ENCODE data around the gene CDH22.

CDH22 gene

GRCh38 chr20:46246559-46246958, 61.7 kb downstream of the CDH22 start:
- in situ Hi-C loops (cut with HindIII; ENCODE audit: low pct_unique_long_range_greater_than_20kb, low sequenced_read_pairs), result no loop called here
- TF ChIP-seq JUND (IDR thresholded peaks at IDR 0.05; ENCODE audit: low read depth), result no peak
- no peak for DNase-seq (ENCODE audit: low read depth in 1 of 2, low spot score in 1 of 2)

GRCh38 chr20:46243707-46244628, 64.3 kb downstream of the CDH22 start:
- DNase-seq (ENCODE audit: low read depth in 1 of 2, low spot score in 1 of 2), result no peak
- no peak for TF ChIP-seq JUND (IDR thresholded peaks at IDR 0.05; ENCODE audit: low read depth)
- in situ Hi-C loops (cut with HindIII; ENCODE audit: low pct_unique_long_range_greater_than_20kb, low sequenced_read_pairs), result no loop called here

- TF ChIP-seq JUND (IDR thresholded peaks at IDR 0.05; ENCODE audit: low read depth), result no peak
- no peak for DNase-seq (ENCODE audit: low read depth in 1 of 2, low spot score in 1 of 2)
- in situ Hi-C loops (cut with HindIII; ENCODE audit: low pct_unique_long_range_greater_than_20kb, low sequenced_read_pairs), result no loop called here
Measured at GRCh38 chr20:46242390-46242789, 65.9 kb downstream of the CDH22 start.

GRCh38 chr20:46240881-46241280, 67.4 kb downstream of the CDH22 start:
- in situ Hi-C loops (cut with HindIII; ENCODE audit: low pct_unique_long_range_greater_than_20kb, low sequenced_read_pairs), result no loop called here

GRCh38 chr20:46240065-46240464, 68.2 kb downstream of the CDH22 start:
- DNase-seq (ENCODE audit: low read depth in 1 of 2, low spot score in 1 of 2), result no peak
- TF ChIP-seq JUND (IDR thresholded peaks at IDR 0.05; ENCODE audit: low read depth), result no peak
- in situ Hi-C loops (cut with HindIII; ENCODE audit: low pct_unique_long_range_greater_than_20kb, low sequenced_read_pairs), result no loop called here

More at GRCh38 chr20:46240881-46241280, 67.4 kb downstream of the CDH22 start:
- DNase-seq (ENCODE audit: low read depth in 1 of 2, low spot score in 1 of 2), result no peak
- no peak for TF ChIP-seq JUND (IDR thresholded peaks at IDR 0.05; ENCODE audit: low read depth)

GRCh38 chr20:46237736-46238135, 70.6 kb downstream of the CDH22 start:
- no peak for TF ChIP-seq JUND (IDR thresholded peaks at IDR 0.05; ENCODE audit: low read depth)
- in situ Hi-C loops (cut with HindIII; ENCODE audit: low pct_unique_long_range_greater_than_20kb, low sequenced_read_pairs), result no loop called here
- DNase-seq (ENCODE audit: low read depth in 1 of 2, low spot score in 1 of 2), result no peak

GRCh38 chr20:46237227-46237626, 71.1 kb downstream of the CDH22 start:
- in situ Hi-C loops (cut with HindIII; ENCODE audit: low pct_unique_long_range_greater_than_20kb, low sequenced_read_pairs), result no loop called here
- no peak for DNase-seq (ENCODE audit: low read depth in 1 of 2, low spot score in 1 of 2)
- TF ChIP-seq JUND (IDR thresholded peaks at IDR 0.05; ENCODE audit: low read depth), result no peak

GRCh38 chr20:46235077-46235476, 73.2 kb downstream of the CDH22 start:
- TF ChIP-seq JUND (IDR thresholded peaks at IDR 0.05; ENCODE audit: low read depth), result no peak
- DNase-seq (ENCODE audit: low read depth in 1 of 2, low spot score in 1 of 2), result no peak
- in situ Hi-C loops (cut with HindIII; ENCODE audit: low pct_unique_long_range_greater_than_20kb, low sequenced_read_pairs), result no loop called here

GRCh38 chr20:46233701-46234100, 74.6 kb downstream of the CDH22 start:
- in situ Hi-C loops (cut with HindIII; ENCODE audit: low pct_unique_long_range_greater_than_20kb, low sequenced_read_pairs), result no loop called here
- no peak for TF ChIP-seq JUND (IDR thresholded peaks at IDR 0.05; ENCODE audit: low read depth)
- DNase-seq (ENCODE audit: low read depth in 1 of 2, low spot score in 1 of 2), result no peak

- no peak for DNase-seq (ENCODE audit: low read depth in 1 of 2, low spot score in 1 of 2)
- TF ChIP-seq JUND (IDR thresholded peaks at IDR 0.05; ENCODE audit: low read depth), result no peak
- in situ Hi-C loops (cut with HindIII; ENCODE audit: low pct_unique_long_range_greater_than_20kb, low sequenced_read_pairs), result no loop called here
Measured at GRCh38 chr20:46232539-46232938, 75.8 kb downstream of the CDH22 start.

- in situ Hi-C loops (cut with HindIII; ENCODE audit: low pct_unique_long_range_greater_than_20kb, low sequenced_read_pairs), result no loop called here
- DNase-seq (ENCODE audit: low read depth in 1 of 2, low spot score in 1 of 2), result peak; percentile 74 to 87
- TF ChIP-seq JUND (IDR thresholded peaks at IDR 0.05; ENCODE audit: low read depth), result no peak
Measured at GRCh38 chr20:46230801-46231282, 77.5 kb downstream of the CDH22 start.

- in situ Hi-C loops (cut with HindIII; ENCODE audit: low pct_unique_long_range_greater_than_20kb, low sequenced_read_pairs), result no loop called here
- DNase-seq (ENCODE audit: low read depth in 1 of 2, low spot score in 1 of 2), result no peak
- TF ChIP-seq JUND (IDR thresholded peaks at IDR 0.05; ENCODE audit: low read depth), result no peak
Measured at GRCh38 chr20:46230106-46230491, 78.2 kb downstream of the CDH22 start.

GRCh38 chr20:46229478-46230105, 78.7 kb downstream of the CDH22 start:
- peak in 1 of 2 experiments; percentile 72 for DNase-seq (ENCODE audit: low read depth in 1 of 2, low spot score in 1 of 2)
- no peak for TF ChIP-seq JUND (IDR thresholded peaks at IDR 0.05; ENCODE audit: low read depth)
- in situ Hi-C loops (cut with HindIII; ENCODE audit: low pct_unique_long_range_greater_than_20kb, low sequenced_read_pairs), result no loop called here

Measured in T47D (cell line).